Adipose tissue (tissue), 3 donors: ENCODE data around the gene HCN1. TPM values are rescaled to one million over a fixed set of nuclear protein-coding genes. Genes with fewer than 3 reads are reported as not detected.
"Not testable (repeated sequence)": the region's sequence is repeated elsewhere in the genome, so short reads cannot be mapped to it uniquely, and the experiment has no call there.

ENCODE experiments used
- H3K27ac ChIP-seq: one replicate; pipeline ENCODE4 v1.5.1; 2013; ENCODE audit warnings: low read depth, low read length
- WGBS, 3 donors: extraction: QIAGEN DNeasy Blood & Tissue Kit; methylation state at CpG; one replicate each; pipeline ENCODE4 v1.1.7; 2013; 5-methylcytosine and 5-hydroxymethylcytosine counted together
- polyA plus RNA-seq, 3 donors: library from polyadenylated mRNA; stranded (reverse); fragments of 200-250 nt; gene quantifications; one replicate each; pipeline ENCODE4 v1.2.3, GENCODE V29; 2013
- donor health status: healthy with polysubstance abuse.
- donor health status: Bipolar disorder and iron deficiency.
- donor health status: healthy.

Gene HCN1
- polyA plus RNA-seq, 3 donors, result 0.01 to 0.59 (median 0.22) TPM

GRCh38 chr5:45627076-45627656 lies 69.0 kb downstream of the HCN1 start:
- 64 to 81% (median 66%) methylated on average over 2 of the region's 2 CpGs for WGBS, 3 donors
- H3K27ac ChIP-seq, result no peak overlapping the region

- no peak overlapping the region for H3K27ac ChIP-seq
- 19 to 35% (median 34%) methylated on average over 1 of the region's 1 CpG for WGBS, 3 donors
Observed at GRCh38 chr5:45623832-45624231, 72.3 kb downstream of the HCN1 start.

GRCh38 chr5:45622365-45622764 lies 73.8 kb downstream of the HCN1 start:
- no peak overlapping the region for H3K27ac ChIP-seq

GRCh38 chr5:45617859-45618416 lies 78.2 kb downstream of the HCN1 start:
- H3K27ac ChIP-seq, result no peak overlapping the region
- 64 to 81% (median 71%) methylated on average over 3 of the region's 3 CpGs for WGBS, 3 donors

- H3K27ac ChIP-seq, result no peak overlapping the region
- WGBS, 3 donors, result 82 to 88% (median 83%) methylated on average over 3 of the region's 3 CpGs
Observed at GRCh38 chr5:45609661-45610060, 86.5 kb downstream of the HCN1 start.

- H3K27ac ChIP-seq, result no peak overlapping the region
- 22 to 78% (median 53%) methylated on average over 2 of the region's 2 CpGs for WGBS, 3 donors
Observed at GRCh38 chr5:45604092-45604491, 92.1 kb downstream of the HCN1 start.

GRCh38 chr5:45601424-45601823 lies 94.8 kb downstream of the HCN1 start:
- 37 to 75% (median 72%) methylated on average over 3 of the region's 3 CpGs for WGBS, 3 donors
- H3K27ac ChIP-seq, result no peak overlapping the region

GRCh38 chr5:45596320-45596719 lies 99.9 kb downstream of the HCN1 start:
- no peak overlapping the region for H3K27ac ChIP-seq

GRCh38 chr5:45586001-45586400 lies 110.2 kb downstream of the HCN1 start:
- 70 to 78% (median 78%) methylated on average over 8 of the region's 8 CpGs for WGBS, 3 donors

GRCh38 chr5:45578270-45578669 lies 117.9 kb downstream of the HCN1 start:
- 44 to 65% (median 62%) methylated on average over 2 of the region's 2 CpGs for WGBS, 3 donors
- no peak overlapping the region for H3K27ac ChIP-seq

More at GRCh38 chr5:45586001-45586400, 110.2 kb downstream of the HCN1 start:
- H3K27ac ChIP-seq, result not testable (repeated sequence)

- no peak overlapping the region for H3K27ac ChIP-seq
- WGBS, 3 donors, result 18 to 54% (median 21%) methylated on average over 1 of the region's 1 CpG
Observed at GRCh38 chr5:45568813-45569212, 127.4 kb downstream of the HCN1 start.

- WGBS, 3 donors, result 13 to 37% (median 35%) methylated on average over 3 of the region's 3 CpGs
- H3K27ac ChIP-seq, result no peak overlapping the region
Observed at GRCh38 chr5:45542421-45542820, 153.8 kb downstream of the HCN1 start.

GRCh38 chr5:45533663-45534062 lies 162.5 kb downstream of the HCN1 start:
- H3K27ac ChIP-seq, result no peak overlapping the region

GRCh38 chr5:45532826-45533624 lies 163.2 kb downstream of the HCN1 start:
- WGBS, 3 donors, result 62 to 74% (median 63%) methylated on average over 4 of the region's 4 CpGs
- H3K27ac ChIP-seq, result no peak overlapping the region

More at GRCh38 chr5:45533663-45534062, 162.5 kb downstream of the HCN1 start:
- WGBS, 3 donors, result 75 to 79% (median 77%) methylated on average over 1 of the region's 1 CpG

GRCh38 chr5:45521067-45521466 lies 175.1 kb downstream of the HCN1 start:
- 22 to 29% (median 24%) methylated on average over 2 of the region's 2 CpGs for WGBS, 3 donors
- H3K27ac ChIP-seq, result no peak overlapping the region

- 61 to 70% (median 70%) methylated on average over 1 of the region's 1 CpG for WGBS, 3 donors
Observed at GRCh38 chr5:45512521-45512920, 183.7 kb downstream of the HCN1 start.

GRCh38 chr5:45509371-45509770 lies 186.8 kb downstream of the HCN1 start:
- 90 to 94% (median 92%) methylated on average over 2 of the region's 2 CpGs for WGBS, 3 donors
- H3K27ac ChIP-seq, result no peak overlapping the region

More at GRCh38 chr5:45512521-45512920, 183.7 kb downstream of the HCN1 start:
- H3K27ac ChIP-seq, result no peak overlapping the region

- no peak overlapping the region for H3K27ac ChIP-seq
- 75 to 81% (median 81%) methylated on average over 1 of the region's 1 CpG for WGBS, 3 donors
Observed at GRCh38 chr5:45508135-45508534, 188.0 kb downstream of the HCN1 start.

- WGBS, 3 donors, result 25 to 52% (median 27%) methylated on average over 1 of the region's 1 CpG
- H3K27ac ChIP-seq, result no peak overlapping the region
Observed at GRCh38 chr5:45507178-45507577, 189.0 kb downstream of the HCN1 start.

GRCh38 chr5:45499006-45499405 lies 197.2 kb downstream of the HCN1 start:
- WGBS, 3 donors, result 90 to 96% (median 95%) methylated on average over 11 of the region's 11 CpGs
- H3K27ac ChIP-seq, result not testable (repeated sequence)
